OCI-LY7 (cell line): Measurements from ENCODE around the gene TREM2.

Experiments used
- CTCF ChIP-seq: fragments of 200-600 bp; sonication (generic); conservative IDR thresholded peaks from 2 replicates; pipeline ENCODE4 v1.5.1; 2014; ENCODE audit warnings: mild to moderate bottlenecking, antibody characterized with exemption, low read length, moderate library complexity, mixed read lengths
- EZH2phosphoT487 ChIP-seq: fragments of 200-600 bp; sonication (generic); IDR thresholded peaks from 2 replicates; pipeline ENCODE4 v1.6.1; 2018; ENCODE audit warnings: low read depth, borderline replicate concordance, mild to moderate bottlenecking, mixed run types, antibody characterized with exemption, low read length, moderate library complexity, mixed read lengths

DNA sequence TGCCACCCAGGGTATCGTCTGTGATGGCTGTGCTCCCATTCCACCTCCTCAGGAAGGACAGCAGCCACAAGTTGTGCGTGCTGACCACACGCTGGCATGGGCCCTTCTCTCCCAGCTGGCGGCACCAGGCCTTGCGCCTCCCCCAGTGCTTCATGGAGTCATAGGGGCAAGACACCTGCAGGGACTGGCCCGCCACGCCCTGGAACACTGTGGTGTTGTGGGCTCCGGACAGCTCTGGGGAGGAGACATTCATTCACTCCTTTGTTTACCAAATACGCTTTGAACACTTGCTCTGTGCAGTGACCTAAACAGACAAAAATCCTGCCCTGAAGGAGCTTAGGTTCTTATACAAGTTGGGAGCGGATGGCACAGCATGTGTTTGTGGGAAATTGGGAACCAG is 1.5 kb downstream of the TREM2 start:
- no peak for TF ChIP-seq CTCF
- no peak for TF ChIP-seq EZH2phosphoT487
